GM18873 (cell line): ENCODE results near the gene CENPF.

Source experiments
- ATAC-seq: cut with Tn5 transposase; IDR thresholded peaks from one replicate; pipeline ENCODE4 v1.9.1; 2021; ENCODE audit warnings: mild to moderate bottlenecking, moderate library complexity, moderate number of reproducible peaks; ENCODE audit not compliant: unreplicated experiment, low FRiP score

The CENPF gene

GRCh38 chr1:214702556-214702955, 99.6 kb downstream of the CENPF start:
- ATAC-seq, result no peak

- ATAC-seq, result no peak
Measured at GRCh38 chr1:214707306-214708087, 104.5 kb downstream of the CENPF start.

- ATAC-seq, result no peak
Measured at GRCh38 chr1:214708321-214708955, 105.4 kb downstream of the CENPF start.

GRCh38 chr1:214709241-214709640, 106.2 kb downstream of the CENPF start:
- no peak for ATAC-seq

- ATAC-seq, result no peak
Measured at GRCh38 chr1:214712737-214713136, 109.7 kb downstream of the CENPF start.
